GM12873 (cell line): Measurements from ENCODE around the gene GPR55.

Experiments
- TF ChIP-seq, protein P1 (sequence below): IDR thresholded peaks from 2 replicates; pipeline ENCODE4 v1.5.1; 2012; ENCODE audit warnings: low read depth, mild to moderate bottlenecking, moderate library complexity, low read length, control low read depth; ENCODE audit not compliant: insufficient read depth; ENCODE audit errors: missing control alignments

The GPR55 gene

GRCh38 chr2:230942371-230942770, 17.3 kb upstream of the GPR55 start:
- TF ChIP-seq, protein P1, sequence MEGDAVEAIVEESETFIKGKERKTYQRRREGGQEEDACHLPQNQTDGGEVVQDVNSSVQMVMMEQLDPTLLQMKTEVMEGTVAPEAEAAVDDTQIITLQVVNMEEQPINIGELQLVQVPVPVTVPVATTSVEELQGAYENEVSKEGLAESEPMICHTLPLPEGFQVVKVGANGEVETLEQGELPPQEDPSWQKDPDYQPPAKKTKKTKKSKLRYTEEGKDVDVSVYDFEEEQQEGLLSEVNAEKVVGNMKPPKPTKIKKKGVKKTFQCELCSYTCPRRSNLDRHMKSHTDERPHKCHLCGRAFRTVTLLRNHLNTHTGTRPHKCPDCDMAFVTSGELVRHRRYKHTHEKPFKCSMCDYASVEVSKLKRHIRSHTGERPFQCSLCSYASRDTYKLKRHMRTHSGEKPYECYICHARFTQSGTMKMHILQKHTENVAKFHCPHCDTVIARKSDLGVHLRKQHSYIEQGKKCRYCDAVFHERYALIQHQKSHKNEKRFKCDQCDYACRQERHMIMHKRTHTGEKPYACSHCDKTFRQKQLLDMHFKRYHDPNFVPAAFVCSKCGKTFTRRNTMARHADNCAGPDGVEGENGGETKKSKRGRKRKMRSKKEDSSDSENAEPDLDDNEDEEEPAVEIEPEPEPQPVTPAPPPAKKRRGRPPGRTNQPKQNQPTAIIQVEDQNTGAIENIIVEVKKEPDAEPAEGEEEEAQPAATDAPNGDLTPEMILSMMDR = peak; percentile 48

DNA sequence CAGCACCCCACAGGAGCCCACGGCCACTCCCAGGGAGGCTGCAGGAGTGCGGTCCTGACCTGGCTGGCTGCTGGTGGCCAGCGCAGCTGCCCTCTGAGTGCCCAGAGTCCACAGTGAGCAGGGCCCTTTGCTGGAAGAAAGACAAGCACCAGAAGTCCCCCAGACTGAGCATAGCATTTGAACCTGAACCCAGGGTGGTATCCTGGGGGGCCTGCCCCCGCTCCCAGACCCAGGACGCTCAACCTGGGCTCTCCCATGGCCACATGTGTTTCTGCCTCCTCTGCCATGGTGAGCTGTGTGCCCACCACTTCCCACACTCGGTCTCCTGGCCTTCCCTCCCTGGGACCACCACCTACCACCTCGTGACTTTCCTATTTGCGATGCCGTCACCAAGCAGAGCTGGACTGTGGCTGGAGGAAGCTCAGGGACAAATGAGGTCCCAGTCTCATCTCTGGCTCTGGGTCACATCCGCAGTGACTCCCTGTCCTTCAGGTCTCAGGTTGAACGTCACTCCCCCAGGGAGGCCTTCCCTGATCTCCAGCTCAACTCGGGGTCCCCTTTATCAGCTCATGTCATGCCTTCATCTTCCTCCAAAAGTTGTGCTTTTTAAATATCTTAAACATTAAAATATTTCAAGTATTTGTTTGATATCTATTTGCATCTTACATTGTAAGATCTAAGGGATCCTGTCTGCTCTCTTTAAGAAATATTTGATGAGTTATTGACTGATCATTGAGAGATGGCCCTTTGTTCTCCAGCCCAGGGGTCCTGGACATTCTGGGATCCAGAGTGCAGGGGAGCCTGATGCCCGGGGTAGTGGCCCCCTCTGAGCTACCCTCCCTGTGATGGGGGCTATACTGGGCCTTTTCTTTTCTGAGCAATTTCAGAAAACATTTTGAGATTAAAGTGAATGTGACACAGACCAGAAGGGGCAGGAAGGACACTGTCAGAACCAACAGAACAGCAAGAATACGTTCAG, 16.4 kb upstream of the GPR55 start:
- TF ChIP-seq, protein P1 = no peak

DNA sequence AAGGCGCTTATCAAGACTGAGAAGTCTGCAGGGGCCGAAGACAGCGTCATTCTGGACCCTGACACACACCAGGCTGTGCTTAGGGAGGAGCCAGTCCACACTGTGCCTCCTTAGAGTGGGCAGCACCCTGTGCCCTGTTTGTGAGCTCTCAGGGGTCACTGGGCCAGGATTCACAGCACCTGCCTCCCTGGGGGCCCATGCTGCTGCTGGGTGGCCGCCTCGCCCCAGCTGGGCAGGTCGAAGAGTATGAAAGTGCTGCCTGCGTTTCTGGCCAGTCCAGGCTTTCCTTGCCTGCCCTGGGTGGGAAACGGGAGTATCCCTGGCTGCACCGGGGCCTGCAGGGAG, 15.4 kb upstream of the GPR55 start:
- TF ChIP-seq, protein P1 = no peak

DNA sequence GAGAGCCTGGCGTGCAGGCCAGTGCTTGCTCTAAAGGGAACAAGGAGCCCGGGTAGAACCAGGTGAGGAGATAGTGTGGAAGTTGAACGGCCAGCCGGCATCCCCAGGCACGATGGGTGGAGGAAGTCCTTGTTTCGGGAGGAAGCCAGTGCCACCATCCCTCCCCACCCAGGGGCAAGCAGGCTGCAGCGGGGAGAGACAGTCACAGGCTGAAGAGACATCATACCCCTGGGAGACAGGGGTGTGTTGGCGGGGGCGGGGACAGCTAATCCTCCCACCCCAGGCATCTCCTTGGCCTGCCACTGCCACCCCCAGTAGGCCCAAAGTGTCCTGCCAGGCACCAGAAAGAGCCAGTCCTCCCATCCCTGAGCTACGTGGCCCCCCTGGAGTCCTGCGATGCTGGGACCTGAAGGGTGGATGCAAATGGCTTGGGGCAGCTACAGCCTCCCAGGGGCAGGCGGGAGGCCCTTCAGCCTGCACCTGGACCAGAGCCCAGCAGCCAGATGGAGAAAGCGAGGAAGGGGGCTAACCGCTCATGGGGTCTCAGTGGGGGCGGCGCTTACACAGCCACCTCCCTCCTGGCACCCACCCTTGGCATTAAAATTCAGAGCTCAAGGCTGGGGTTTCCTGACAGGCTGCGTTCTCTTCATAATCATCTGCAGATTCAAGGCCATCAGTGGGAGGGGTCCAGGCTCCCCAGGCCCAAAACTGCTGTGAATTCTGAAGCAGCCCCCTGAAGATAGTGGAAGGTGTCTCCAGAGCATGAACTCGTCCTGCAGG, 14.8 kb upstream of the GPR55 start:
- TF ChIP-seq, protein P1 = no peak

DNA sequence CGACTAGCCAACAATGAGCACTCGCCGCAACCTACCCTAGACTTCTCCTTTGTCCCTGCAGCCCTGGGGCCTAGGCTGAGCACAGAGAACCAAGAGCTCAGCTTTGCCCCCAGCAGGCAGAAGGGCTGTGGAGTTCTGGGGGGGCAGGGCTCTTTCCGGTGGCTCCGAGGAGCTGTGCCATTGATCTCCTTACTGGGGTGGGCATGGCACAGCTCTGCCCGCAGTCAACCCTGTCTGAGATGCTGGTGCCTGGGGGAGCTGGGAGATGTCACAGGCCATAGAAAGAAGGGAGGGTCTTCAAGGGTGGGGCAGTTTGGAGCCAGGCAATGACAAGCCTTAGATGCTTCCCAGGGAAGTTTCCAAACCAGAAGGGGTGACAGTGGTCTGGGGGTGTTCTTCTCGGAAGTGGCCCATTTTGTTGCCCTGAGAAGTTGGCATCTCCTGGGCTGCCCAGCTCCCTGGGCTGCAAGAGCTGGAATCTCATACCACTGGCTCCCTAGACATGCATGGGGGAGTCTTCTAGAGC, 14.1 kb upstream of the GPR55 start:
- TF ChIP-seq, protein P1 = no peak

- TF ChIP-seq, protein P1 = no peak
Measured at GRCh38 chr2:230938516-230939065, 13.5 kb upstream of the GPR55 start.

DNA sequence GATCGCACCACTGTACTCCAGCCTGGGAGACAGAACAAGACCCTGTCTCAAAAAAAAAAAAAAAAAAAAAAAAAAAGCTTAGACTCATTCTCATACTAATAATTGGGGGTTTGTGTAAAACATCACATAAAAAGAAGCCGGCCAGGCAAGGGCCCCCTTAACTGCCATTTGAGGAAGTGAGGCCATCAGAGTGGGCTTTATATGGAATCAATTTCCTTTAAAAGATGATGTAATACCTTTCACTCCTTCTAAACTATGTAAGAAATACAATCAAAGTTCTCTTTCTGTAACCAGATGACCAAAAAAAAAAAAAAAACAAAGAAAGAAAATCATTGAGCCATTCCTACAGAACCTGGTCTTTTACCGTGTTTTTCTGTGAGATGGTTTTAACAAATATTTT, 13.1 kb upstream of the GPR55 start:
- TF ChIP-seq, protein P1 = no peak
